ENCODE data around the gene PELI2. TPM values are rescaled to one million over a fixed set of nuclear protein-coding genes. Genes with fewer than 3 reads are reported as not detected.

PELI2 gene
- total RNA-seq, 2 donors from 2014 or later: 31.6 to 41.8 TPM

DNA sequence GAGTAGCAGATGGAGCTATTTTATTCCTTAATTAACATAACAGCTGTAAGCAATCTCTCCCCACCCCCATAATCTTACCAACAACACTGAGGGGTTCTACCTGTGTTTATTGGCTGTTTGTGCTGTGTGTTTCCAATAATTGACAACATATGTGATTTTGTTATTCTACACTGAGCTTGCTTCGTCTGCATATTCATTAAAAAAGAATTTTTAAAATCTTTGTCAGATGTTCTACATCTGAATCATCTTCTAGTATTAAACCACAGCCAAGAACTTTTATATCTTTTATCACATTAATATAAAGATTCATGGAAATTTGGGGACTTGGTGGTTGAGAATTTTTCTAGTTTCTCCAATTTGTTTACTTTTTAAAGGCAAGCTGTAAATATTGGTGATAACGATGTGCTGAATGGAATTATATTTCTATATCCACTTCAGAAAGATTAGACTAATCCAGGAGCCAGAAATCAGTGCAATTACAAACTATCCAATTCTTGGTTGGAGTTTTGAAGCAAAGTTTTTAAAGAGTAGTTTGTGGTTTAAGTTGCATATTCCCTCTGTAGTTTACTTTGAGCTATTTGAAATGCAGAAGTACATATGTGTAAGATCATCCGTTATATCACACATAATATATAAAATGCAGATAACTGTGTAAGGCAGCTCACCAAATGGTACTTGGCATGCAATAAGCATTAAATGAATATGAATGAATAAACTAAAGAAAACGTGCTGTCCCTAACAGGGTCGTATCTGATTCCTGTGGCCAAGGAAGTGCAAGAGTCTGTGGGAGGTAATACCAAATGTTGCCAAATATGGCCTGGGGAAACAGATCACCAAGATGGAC lies 206.9 kb downstream of the PELI2 start:
- WGBS, 2 donors: 82 to 85% methylated on average over 5 of the region's 5 CpGs
- ATAC-seq (no peak), DNase-seq (no peak)
- Histone ChIP-seq H3K9me3 (no peaks in the 10 kb centered on the region), H3K36me3 (replicated peaks in 1 of 2; ENCODE audit: insufficient read depth in 1 of 2, low read depth in 2 of 2) (no peaks in the 10 kb centered on the region), H3K4me3 (no peak overlapping the region), H3K27ac (no peak overlapping the region), H3K4me1 (no peaks in the 10 kb centered on the region), H3K27me3 (no peaks in the 10 kb centered on the region)
- no peak for TF ChIP-seq CTCF (IDR thresholded peaks at IDR 0.05)
- no peak for TF ChIP-seq POLR2A (IDR thresholded peaks at IDR 0.05)
- intact Hi-C loops (cut with DNase I): no loop called here

GRCh38 chr14:56328021-56328420 lies 209.8 kb downstream of the PELI2 start:
- intact Hi-C loops (cut with DNase I): no loop called here
- no peaks in the 10 kb centered on the region for H3K9me3 ChIP-seq
- no peak overlapping the region for H3K4me3 ChIP-seq
- ATAC-seq (no peak), DNase-seq (no peak)
- H3K27me3 ChIP-seq: no peaks in the 10 kb centered on the region
- no peak overlapping the region for H3K27ac ChIP-seq
- peaks cover under 1% of the 10 kb centered on the region for H3K4me1 ChIP-seq
- TF ChIP-seq CTCF (IDR thresholded peaks at IDR 0.05) (no peak), POLR2A (IDR thresholded peaks at IDR 0.05) (no peak)
- WGBS, 2 donors: 86 to 89% methylated on average over 3 of the region's 3 CpGs
- no peaks in the 10 kb centered on the region for H3K36me3 ChIP-seq (replicated peaks in 1 of 2; ENCODE audit: insufficient read depth in 1 of 2, low read depth in 2 of 2)

DNA sequence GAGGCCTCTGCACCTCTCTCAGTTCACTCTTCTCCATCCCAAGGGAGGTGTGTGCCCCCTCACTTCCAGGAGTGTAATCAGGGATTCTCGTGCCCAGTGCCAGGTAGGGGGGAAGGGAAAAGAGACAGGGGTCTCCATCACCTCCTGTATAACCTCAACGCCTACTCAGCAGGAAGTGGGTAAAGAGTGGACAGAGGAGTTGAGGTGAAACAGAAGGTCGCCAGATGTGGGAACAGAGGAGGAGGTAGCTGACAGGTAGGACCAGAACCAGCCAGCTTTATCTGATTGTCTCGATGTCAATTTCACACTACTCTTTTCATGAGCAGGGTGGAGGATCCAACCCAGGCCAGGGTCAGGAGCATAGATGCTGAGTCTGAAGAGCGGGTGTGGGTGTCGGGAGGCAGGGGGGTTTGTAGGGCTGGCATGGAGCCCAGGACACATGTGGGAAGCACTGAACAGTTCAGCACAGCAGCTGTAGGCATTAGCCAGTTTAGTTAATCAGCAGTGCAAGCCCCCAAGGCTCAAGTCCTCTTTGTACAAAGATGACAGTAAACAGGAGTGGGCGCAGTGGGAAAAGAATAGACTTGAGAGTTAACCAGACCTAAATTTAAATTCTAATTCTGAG lies 213.5 kb downstream of the PELI2 start:
- DNase-seq (no peak), ATAC-seq (no peak)
- intact Hi-C loops (cut with DNase I): no loop called here
- Histone ChIP-seq H3K27ac (no peak overlapping the region), H3K4me1 (peaks cover 5% of the 10 kb centered on the region), H3K4me3 (no peak overlapping the region), H3K9me3 (no peaks in the 10 kb centered on the region), H3K36me3 (replicated peaks in 1 of 2; ENCODE audit: insufficient read depth in 1 of 2, low read depth in 2 of 2) (no peaks in the 10 kb centered on the region), H3K27me3 (no peaks in the 10 kb centered on the region)
- 83 to 89% methylated on average over 7 of the region's 7 CpGs for WGBS, 2 donors
- TF ChIP-seq POLR2A (IDR thresholded peaks at IDR 0.05): no peak

DNA sequence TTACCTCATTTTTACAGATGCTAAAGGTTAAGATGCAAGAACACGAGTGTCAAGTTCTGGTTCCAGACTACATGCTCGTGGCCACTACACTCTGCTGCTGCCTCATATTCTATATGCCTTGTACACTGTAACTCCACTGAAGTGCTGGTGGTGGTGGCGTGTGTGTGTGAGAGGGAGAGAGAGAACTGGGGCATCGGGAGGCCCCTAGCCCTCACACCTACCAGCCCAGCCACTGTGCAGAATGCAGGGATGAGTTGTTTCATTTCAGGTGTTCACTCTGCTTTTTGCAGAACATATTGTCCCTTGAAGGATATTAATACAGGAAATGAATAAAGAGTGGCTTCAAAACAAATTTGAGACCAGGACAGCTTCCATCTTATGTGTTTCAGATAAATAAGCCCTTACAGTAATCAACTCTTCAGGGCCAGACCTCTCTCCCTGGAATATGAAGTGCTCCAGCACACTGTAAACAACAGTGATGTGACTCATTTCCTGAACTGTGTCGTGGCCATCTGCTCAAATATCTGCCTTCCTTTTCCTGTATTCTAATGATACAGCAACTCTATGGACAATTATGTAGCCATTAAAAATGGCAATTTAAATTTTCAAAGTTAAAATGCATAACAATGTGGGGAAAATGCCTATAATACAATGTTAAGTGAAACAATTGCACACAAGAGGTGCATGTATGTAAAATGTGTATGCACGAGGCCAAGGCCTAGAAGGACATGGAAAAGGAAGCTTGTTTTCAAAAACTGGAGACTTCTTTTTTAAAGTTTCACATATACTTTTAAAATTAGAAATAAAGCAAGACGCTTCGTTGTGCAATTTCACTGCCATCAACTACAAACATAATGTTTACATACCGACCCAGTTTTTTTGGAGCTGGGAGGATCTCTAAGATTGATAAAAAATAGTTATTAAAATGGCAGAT lies 215.4 kb downstream of the PELI2 start:
- intact Hi-C loops (cut with DNase I): no loop called here
- H3K9me3 ChIP-seq: no peaks in the 10 kb centered on the region
- 70 to 77% methylated on average over 9 of the region's 9 CpGs for WGBS, 2 donors
- H3K27me3 ChIP-seq: no peaks in the 10 kb centered on the region
- H3K27ac ChIP-seq: peak overlapping the region in 1 of 4 donors; percentile 57
- no peaks in the 10 kb centered on the region for H3K36me3 ChIP-seq (replicated peaks in 1 of 2; ENCODE audit: insufficient read depth in 1 of 2, low read depth in 2 of 2)
- peak; percentile 62 for ATAC-seq
- TF ChIP-seq CTCF (IDR thresholded peaks at IDR 0.05) (no peak), POLR2A (IDR thresholded peaks at IDR 0.05) (no peak)
- H3K4me3 ChIP-seq: no peak overlapping the region
- H3K4me1 ChIP-seq: peaks cover 5% of the 10 kb centered on the region
- peak in 3 of 4 donors; percentile 12 to 47 (median 16) for DNase-seq

DNA sequence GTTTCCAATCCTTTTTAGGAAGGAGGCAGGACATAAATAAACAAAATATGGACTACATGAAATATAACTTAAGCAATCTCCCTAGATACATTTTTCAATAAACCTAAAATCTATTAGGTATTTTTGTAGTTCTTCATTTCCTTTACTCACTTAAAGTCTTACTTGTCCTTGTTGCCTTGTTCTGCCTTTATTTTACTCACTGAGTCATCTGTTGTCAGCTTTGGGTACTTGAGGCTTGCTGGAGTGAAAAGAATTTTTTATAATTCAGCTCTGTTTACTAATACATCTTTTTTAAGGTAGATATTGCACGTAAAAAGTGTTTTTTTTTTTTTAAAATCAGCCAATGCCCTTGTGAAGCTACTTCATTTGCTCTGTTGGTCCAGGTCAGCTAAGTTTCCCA lies 216.2 kb downstream of the PELI2 start:
- H3K4me1 ChIP-seq: peaks cover 5% of the 10 kb centered on the region
- no peaks in the 10 kb centered on the region for H3K27me3 ChIP-seq
- no peak for ATAC-seq
- DNase-seq: no peak
- peak overlapping the region in 1 of 4 donors; percentile 57 for H3K27ac ChIP-seq
- intact Hi-C loops (cut with DNase I): no loop called here
- no peaks in the 10 kb centered on the region for H3K9me3 ChIP-seq
- H3K36me3 ChIP-seq (replicated peaks in 1 of 2; ENCODE audit: insufficient read depth in 1 of 2, low read depth in 2 of 2): no peaks in the 10 kb centered on the region
- TF ChIP-seq CTCF (IDR thresholded peaks at IDR 0.05): no peak
- no peak for TF ChIP-seq POLR2A (IDR thresholded peaks at IDR 0.05)
- WGBS, 2 donors: 73 to 83% methylated on average over 1 of the region's 1 CpG
- no peak overlapping the region for H3K4me3 ChIP-seq
